ENCODE data around the gene SEMA5A.

The SEMA5A gene

GRCh38 chr5:9551567-9552537, 6.0 kb upstream of the SEMA5A start:
- DNase-seq (ENCODE audit: low read depth in 3 of 3, low spot score in 1 of 3): no peak

- no peak for DNase-seq (ENCODE audit: low read depth in 3 of 3, low spot score in 1 of 3)
These were observed 4.1 kb upstream of the SEMA5A start for GRCh38 chr5:9549941-9550340.

GRCh38 chr5:9547122-9547947, 1.5 kb upstream of the SEMA5A start:
- no peak for DNase-seq (ENCODE audit: low read depth in 3 of 3, low spot score in 1 of 3)

- DNase-seq (ENCODE audit: low read depth in 3 of 3, low spot score in 1 of 3): no peak
These were observed 511 bp downstream of the SEMA5A start for GRCh38 chr5:9545136-9545991.

- DNase-seq (ENCODE audit: low read depth in 3 of 3, low spot score in 1 of 3): peak in 1 of 3 donors; percentile 31
These were observed 1.3 kb downstream of the SEMA5A start for GRCh38 chr5:9544502-9545135.

GRCh38 chr5:9544056-9544455, 1.8 kb downstream of the SEMA5A start:
- DNase-seq (ENCODE audit: low read depth in 3 of 3, low spot score in 1 of 3): no peak

GRCh38 chr5:9543311-9543920, 2.5 kb downstream of the SEMA5A start:
- DNase-seq (ENCODE audit: low read depth in 3 of 3, low spot score in 1 of 3): no peak

- no peak for DNase-seq (ENCODE audit: low read depth in 3 of 3, low spot score in 1 of 3)
These were observed 5.1 kb downstream of the SEMA5A start for GRCh38 chr5:9540791-9541190.

- DNase-seq (ENCODE audit: low read depth in 3 of 3, low spot score in 1 of 3): no peak
These were observed 7.4 kb downstream of the SEMA5A start for GRCh38 chr5:9538504-9538903.

- no peak for DNase-seq (ENCODE audit: low read depth in 3 of 3, low spot score in 1 of 3)
These were observed 8.4 kb downstream of the SEMA5A start for GRCh38 chr5:9537223-9538141.

GRCh38 chr5:9536717-9537116, 9.2 kb downstream of the SEMA5A start:
- DNase-seq (ENCODE audit: low read depth in 3 of 3, low spot score in 1 of 3): no peak

- DNase-seq (ENCODE audit: low read depth in 3 of 3, low spot score in 1 of 3): no peak
These were observed 10.9 kb downstream of the SEMA5A start for GRCh38 chr5:9534881-9535517.

- DNase-seq (ENCODE audit: low read depth in 3 of 3, low spot score in 1 of 3): no peak
These were observed 12.1 kb downstream of the SEMA5A start for GRCh38 chr5:9533562-9534364.

GRCh38 chr5:9533096-9533495, 12.8 kb downstream of the SEMA5A start:
- no peak for DNase-seq (ENCODE audit: low read depth in 3 of 3, low spot score in 1 of 3)

GRCh38 chr5:9529513-9529912, 16.4 kb downstream of the SEMA5A start:
- no peak for DNase-seq (ENCODE audit: low read depth in 3 of 3, low spot score in 1 of 3)

- DNase-seq (ENCODE audit: low read depth in 3 of 3, low spot score in 1 of 3): no peak
These were observed 16.8 kb downstream of the SEMA5A start for GRCh38 chr5:9529041-9529480.

- no peak for DNase-seq (ENCODE audit: low read depth in 3 of 3, low spot score in 1 of 3)
These were observed 20.9 kb downstream of the SEMA5A start for GRCh38 chr5:9524941-9525340.

Measured in stimulated activated CD4-positive, alpha-beta T cell treated with anti-CD3 and anti-CD28 coated beads, TNF-alpha, amount 100 ng/mL, for 1 hour (primary cell).